Hematopoietic multipotent progenitor cell treated with erythropoietin and hydrocortisone succinate and interleukin-3 and kit ligand, for 15 days (in vitro differentiated cells): ENCODE results near the gene TTPAL.

Experiments used
- DNase-seq: peaks from one replicate; pipeline ENCODE4 v3.0.0-alpha.2; 2015; ENCODE audit warnings: low spot score

Gene TTPAL

DNA sequence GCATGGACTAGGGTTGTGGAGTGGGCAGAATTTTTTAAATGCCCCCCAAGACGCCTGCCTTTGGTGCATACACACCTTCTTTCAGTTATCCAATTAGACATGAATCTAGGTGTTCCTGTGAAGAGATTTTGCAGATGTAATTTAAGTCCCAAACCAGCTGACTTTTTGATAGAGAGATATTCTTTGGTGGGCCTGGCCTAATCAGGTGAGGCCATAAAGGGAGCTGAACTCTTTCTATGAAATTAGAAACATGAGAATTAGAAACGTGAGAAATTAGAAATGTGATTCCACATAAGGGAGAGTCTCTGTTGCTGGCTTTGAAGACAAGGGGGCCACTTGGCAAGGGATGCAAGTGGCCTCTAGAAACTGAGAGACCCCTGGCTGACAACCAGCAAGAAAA is 36.4 kb upstream of the TTPAL start:
- no peak for DNase-seq

DNA sequence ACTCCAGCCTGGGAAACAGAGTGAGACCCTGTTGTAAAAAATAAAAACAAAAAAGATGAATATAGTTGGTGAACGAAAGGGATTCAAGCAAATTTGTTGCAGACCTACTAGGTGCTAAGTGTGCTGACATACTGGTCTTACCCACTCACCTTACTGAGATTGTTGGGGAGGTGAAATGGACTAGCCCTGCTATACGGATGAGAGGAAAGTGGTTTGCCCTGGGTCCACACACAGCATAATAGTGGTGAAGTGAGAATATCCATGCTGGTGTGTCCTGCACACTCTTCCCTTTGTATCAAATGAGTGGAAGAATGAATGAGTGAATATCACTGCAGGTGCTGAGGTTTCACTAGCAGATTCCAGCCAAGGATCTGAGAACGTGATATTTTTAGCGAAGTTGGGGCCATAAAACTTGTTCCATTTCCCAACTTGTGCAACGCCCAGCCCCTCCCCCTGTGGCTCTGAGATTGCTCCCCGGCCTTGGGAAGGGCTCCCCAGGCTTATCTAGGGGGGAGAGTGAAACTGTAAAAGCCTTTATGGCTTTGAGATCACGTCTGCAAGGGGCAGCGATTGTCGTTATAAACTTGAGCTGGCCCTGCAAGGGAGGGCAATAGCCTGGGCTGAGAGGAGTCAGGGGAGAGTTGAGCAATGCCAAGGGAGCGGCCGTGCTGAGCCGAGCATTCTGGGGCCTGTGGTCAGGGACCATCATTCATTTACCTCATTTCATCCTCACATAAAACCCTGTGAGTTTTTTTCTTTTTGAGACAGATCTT is 33.2 kb upstream of the TTPAL start:
- no peak for DNase-seq

DNA sequence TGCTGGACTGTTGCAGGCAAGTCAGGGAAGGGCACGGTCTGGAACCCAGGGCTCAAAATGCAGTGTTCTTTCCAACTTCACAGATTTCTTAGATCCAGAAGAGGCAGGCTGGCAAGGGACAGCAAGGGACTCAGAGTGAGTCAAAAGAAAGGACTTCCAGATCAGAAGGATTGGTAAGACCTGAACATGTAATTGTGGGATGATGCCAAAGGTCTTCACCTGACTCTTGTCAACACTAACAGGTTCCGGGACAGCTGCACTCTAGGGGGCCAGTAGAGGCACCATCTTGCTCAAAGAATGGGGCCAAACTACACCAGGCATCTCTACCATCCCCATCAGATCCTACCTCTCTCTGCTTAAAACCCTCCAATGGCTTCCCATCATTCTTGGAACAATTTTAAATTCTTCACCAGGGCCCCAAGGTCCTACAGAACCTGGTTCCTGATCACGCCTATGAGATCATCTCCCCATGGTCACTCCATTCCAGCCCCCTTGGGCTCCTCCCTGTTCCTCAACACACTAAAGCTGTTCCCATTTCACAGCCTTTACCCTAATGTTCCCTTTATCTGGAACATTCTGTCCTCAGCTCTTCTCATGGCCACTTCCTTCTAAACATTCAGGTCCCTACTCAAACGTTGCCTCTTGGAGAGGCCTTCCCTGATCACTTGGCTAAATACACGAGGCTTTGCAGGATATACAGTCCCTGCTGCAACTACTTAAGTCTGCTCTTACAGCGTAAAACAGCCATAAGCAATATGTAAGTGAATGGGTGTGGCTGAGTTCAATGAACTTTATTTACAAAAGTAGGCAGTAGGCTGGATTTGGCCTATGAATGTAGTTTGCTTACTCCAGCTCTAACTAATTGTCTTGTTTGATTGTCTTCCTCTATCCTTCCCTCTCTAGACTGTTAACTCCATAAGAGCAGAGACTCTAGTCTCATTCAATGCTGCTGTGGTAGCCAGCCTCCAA is 29.6 kb upstream of the TTPAL start:
- DNase-seq, result no peak

DNA sequence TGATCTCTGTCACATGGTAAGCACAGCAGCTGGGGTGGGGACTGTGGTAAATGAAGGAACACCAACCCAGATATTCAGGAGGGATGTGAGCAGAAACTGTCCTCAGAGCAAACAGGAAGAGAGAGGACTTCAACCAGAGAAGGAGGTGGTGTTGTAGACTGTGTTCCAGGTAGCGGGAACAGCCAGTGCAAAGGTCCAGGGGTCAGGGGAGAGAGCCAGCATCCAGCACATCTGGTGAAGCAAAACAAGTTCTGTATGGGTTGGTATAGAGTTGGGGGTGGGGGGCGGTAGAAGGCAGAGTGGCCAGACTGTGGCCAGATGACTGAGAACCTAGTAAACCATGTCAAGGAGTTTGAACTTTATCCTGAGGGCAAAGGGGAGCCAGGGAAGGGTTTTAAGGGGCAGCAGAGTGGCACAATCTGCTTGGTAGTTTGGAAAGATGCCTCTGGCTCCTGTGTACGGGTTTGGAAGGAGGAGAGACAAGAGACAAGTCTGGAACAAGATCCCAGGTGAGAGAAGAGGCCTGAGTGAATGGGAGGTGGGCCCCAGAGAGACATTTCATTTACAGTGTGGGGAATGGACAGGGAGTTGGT is 27.8 kb upstream of the TTPAL start:
- no peak for DNase-seq

DNA sequence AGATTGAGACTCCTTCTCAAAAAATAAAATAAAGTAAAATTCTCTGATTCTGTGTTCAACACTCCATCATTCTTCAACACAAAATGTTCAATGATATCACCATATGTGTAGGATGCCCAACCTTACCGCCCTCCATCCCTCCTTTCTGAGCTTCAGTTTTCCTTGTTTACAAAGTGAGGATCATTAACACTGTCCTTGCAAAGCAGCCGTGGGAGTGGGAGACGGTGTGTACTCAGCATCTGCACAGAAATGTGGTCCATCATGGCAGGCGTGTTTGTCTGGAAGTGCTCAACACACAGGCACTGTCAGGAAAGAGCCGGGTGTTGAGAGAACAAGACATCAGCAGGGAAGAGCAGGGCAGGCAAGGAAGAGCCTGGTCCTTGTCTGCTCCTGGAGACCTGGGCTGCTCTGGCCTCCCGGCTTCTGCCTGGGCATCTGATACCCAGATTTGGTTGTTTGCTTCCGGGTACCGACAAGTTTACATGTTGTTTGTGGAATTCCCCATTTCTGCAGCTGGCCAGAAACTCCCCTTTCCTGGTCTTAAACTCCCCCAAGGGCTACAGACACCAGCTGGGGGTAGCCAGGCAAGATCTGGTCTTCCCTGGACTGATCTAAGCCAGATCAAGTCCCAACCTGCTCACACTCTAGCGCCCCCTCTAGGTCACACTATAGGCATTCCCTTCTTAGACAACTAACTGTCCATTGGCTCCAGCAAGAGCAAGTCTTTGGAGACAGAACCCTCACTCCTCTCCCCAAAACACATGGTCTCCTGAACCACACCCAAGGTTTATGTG is 26.7 kb upstream of the TTPAL start:
- peak; percentile 55 for DNase-seq

DNA sequence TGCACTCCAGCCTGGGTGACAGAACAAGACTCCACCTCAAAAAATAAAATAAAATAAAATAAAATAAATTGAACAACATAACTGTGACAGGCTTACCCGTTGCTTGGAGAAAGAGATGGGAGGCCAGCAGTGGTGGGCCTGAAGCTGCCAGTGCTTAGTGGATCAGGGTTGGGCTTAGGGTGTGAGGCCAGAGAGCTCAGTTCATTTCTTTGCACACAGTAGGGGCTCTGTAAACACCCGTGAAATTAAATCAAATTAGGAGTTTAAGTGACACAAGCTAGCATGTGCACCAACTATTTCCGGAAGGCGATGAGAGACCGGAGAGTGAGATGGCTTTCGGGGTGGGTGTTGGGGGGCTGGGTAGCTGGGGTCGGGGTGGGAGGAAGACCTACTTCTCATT is 25.8 kb upstream of the TTPAL start:
- DNase-seq, result no peak

DNA sequence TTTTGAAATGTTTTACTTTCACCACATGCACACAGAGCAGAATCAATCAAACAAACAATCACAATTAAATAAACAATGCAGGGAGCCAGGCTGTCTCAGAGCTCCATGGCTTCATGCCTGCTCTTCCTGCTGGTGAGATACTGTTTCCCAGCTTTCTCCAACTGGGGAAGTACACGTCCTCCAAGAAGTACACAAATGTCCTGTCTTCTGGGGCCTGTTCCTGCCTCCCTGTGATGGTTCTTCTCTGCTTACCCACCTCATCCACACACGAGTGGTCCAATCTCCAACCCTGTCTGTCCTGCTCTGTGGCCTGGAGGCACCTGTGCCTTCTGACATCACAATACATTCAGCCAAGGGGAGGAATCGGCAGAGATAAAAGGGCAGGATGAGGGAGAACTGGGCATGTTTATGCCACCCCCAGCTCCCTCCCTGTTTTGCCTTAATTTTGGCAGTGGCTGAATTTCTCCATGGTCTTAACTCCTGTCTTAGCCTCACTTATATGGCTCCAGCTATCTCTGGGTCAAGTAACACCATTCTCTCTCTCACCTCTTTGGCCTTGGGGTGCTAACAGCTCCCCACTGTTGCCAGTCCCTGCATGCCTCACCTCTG is 25.3 kb upstream of the TTPAL start:
- DNase-seq, result no peak

DNA sequence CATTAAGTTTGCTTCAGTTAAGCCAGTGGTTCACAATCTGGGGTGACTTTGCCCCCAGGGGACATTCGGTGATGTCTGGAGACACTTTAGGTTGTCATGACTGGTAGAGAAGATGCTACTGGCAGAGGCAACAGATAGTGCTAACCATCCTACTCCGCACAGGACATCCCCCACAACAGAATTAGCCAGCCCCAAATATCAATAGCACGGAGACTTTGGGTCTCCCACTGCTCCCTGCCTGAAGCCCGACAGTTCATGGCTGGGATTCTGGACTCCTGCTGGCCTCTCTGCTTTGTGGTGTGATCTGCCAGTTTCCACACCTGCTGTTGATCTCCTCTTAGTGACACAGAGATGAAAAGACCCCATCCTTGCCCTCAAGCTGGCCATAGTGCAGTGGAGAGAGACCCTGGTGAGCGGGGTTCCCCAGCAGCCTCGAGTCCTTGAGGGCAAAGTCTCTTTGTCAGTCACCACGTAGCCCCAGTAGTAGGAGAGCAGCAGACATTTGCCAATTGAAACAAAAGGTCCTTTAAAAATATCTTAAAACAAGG is 24.7 kb upstream of the TTPAL start:
- no peak for DNase-seq

DNA sequence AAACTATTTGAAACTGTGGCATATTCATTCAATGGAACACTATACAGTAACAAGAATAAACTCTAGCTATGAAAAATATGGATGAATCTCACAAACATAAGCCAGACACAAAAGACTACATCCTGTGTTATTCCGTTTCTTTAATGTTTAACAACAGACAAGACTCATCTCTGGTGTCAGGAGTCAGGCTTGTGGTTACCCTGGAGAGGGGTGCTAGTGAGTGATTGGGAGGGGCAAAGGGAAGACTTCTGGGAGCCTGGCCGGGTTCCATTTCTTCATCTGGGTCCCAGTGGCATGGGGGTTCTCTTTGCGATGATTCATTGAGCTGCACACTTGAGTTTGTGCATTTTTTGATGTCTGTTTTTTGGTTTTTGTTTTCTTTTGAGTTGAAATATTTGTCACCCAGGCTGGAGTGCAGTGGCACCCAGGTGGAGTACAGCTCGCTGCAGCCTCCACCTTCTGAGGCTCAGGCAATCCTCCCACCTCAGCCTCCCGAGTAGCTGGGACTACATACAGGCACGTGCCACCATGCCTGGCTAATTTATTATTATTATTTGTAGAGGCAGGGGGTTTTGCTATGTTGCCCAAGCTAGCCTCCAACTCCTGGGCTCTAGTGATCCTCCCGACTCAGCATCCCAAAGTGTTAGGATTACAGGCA is 21.2 kb upstream of the TTPAL start:
- no peak for DNase-seq

DNA sequence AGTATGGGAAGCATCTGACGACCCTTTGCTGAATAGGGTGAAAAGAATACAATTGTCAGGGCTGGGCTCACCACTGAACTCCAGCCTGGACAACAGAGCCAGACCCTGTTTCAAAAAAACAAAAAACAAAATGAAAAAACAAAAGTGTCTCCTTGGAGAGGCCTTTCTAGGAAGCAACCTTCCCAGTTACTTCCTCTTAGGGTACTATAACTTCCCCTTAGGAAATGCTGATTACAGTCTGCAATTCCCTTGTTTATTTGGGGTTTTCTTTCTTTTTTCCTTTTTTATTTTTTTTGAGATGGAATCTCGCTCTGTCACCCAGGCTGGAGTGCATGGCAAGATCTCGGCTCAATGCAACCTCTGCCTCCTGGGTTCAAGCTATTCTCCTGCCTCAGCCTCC is 20.5 kb upstream of the TTPAL start:
- DNase-seq, result no peak

DNA sequence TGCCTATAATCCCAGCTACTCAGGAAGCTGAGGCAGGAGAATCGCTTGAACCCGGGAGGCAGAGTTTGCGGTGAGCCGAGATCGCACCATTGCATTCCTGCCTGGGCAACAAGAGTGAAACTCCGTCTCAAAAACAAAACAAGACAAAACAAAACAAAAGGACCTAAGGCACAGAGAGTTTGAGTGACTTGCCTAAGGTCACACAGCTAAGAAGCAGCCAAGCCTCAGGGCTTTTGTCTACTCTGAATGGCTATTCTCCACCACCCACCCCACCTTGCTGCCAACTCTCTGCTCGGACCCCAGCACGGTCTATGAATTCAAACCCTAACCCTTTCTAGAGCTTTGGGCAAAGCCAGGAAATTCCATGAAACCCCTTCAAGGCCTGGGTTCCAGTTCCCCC is 19.1 kb upstream of the TTPAL start:
- no peak for DNase-seq

DNA sequence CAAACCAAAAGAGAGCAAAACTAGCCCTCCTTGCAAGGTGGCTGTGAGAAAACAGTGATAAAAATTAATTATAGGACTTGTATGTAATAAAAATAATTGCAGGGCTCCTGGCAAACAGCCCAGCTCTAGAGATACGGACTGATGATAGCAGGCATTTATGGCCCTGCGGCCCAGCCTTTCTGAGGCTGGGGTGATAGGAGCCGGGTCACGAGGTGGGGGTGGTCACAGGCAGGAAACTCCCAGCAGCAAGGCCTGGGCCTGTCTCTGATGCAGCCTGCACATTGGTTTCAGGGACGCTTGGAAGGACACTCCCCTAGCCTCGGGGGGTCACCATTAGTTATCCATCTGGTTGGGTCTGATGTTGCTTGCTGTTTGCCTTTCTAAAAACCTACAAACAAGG is 18.7 kb upstream of the TTPAL start:
- peak; percentile 78 for DNase-seq

DNA sequence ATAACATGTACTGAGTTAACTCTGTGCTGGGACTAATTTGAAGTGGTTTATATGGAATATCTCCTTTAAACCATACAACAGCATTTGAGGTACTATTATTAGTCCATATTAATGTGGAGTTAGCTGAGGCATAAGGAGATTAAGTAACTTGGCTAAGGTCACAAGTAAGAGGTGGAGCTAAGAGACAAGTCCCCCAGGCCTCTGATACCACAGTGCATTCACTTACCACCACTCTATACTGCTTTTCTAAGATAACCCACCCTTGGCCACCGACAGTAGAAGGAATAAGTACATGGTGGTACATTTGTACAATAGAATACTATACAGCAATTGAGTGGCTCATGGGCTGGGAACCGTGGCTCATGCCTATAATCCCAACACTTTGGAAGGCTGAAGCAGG is 16.4 kb upstream of the TTPAL start:
- DNase-seq, result peak; percentile 58

DNA sequence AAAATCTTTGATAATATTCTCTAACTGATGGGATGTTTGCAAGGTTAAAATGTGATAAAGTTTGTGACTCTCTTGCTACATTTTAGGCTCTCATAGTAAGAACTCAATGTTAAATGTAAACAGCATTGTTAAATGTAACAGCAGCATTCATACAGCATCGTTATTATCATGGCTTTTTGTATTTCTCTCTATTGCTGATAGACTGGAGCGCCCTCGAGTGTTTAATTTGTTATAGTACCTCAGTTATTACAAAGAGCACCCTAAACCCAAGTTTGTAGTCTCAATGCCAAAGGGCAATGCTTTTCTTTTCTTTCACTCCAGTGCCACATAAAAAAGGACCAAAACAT is 14.9 kb upstream of the TTPAL start:
- peak; percentile 78 for DNase-seq

DNA sequence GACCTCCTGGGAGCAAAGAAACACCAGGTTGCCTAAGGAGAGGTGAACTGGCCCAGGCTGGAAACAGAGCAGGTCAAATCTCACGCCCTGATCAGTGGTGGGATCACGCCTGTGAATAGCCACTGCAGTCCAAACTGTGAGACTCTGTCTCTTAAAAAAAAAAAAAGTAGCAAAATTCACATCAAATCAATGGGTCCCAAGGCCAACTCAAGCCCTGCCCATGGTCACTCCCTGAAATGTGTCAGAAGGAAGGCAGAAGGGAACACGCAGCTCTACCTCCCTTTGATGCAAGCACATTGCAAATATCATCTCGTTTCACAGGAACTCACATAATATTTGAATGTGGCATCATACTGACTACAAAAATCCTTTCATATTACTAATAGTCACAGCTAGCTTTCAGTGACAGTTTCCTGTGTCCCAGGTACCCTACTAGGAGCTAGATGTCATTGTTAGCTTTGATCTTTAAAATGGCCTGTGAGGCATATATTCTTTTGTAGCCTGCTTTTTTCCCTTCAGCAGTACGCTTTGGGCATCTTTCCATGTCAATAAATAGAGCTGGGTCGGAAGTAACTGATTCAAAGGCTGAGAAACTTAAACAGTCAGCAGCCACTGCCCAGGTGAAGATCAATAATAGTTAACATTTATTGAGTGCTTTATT is 14.4 kb upstream of the TTPAL start:
- no peak for DNase-seq

DNA sequence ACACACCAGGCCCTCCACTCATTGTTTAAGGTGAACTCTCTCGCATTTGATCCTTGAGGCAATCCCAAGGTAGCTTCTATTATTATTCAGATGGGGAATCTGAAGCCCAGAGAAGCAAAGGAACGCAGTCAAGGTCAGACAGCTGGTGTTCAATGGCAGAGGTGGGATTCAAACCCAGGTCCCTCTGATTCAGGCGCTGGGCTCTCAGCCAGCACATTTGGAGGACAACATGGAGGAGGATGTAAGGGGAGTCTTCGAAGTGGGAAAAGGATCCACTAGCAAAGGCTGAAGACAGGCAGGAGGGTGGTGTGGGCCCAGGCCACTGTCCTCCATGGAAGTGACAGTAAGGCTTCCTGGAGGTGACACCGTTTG is 13.9 kb upstream of the TTPAL start:
- DNase-seq, result no peak

DNA sequence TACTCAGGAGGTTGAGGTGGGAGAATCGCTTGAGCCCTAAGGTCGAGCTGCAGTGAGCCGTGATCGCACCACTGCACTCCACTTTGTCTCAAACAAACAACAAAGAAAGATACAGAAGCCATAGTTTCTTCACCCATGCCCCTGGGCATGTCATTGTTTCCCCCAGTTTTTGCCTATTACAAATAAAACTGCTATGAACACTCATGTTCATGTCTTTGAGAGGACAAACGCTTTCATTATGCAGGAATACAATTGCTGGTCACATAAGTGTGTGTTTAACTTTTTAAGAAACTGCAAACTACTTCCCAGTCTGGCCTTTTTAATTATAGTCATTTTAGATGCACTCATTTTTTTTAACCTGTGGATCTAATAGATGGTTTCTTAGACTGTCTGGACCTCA is 12.2 kb upstream of the TTPAL start:
- no peak for DNase-seq

DNA sequence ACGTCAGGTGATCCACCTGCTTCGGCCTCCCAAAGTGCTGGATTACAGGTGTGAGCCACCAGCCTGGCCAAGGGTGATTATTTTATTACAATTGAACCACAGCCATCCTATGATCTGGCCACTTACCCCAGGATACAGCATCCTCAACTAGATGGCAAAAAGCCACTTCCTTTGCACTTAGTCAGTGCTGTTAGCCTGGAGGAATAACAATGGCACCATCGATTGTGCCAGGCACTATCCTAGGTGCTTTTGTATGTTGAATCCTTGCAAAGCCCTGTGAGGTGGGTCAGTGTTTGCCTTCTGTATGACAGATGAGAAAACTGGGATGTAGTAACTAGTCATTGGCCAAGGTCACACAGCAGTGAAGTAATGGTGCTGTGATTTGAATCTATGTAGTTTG is 11.2 kb upstream of the TTPAL start:
- no peak for DNase-seq

DNA sequence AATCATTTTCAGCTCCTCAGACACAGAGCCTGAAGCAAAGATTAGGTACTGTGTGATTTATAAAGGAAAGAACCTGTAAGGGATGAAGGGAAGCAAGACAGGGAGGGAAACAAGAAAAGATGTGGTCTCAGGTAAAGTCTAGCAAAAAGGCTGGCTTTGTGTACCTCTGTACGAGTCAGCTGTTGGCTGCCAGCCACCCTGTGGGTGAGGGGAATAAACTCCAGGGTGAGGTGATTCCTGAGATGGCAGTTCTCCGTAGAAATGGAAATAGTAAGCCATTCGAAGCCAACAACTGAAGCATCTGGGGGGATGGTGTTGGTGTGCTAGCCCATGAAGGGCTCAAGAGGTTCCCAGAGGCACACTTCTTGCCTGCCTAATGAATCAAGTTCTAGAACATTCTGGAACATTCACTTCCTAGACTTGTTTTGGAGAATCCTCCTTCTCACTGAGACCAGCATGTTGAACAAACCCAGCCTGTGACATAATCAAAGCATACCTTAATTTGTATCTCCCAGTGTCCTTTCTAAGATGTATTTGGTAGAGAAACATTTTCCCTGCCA is 10.6 kb upstream of the TTPAL start:
- no peak for DNase-seq

DNA sequence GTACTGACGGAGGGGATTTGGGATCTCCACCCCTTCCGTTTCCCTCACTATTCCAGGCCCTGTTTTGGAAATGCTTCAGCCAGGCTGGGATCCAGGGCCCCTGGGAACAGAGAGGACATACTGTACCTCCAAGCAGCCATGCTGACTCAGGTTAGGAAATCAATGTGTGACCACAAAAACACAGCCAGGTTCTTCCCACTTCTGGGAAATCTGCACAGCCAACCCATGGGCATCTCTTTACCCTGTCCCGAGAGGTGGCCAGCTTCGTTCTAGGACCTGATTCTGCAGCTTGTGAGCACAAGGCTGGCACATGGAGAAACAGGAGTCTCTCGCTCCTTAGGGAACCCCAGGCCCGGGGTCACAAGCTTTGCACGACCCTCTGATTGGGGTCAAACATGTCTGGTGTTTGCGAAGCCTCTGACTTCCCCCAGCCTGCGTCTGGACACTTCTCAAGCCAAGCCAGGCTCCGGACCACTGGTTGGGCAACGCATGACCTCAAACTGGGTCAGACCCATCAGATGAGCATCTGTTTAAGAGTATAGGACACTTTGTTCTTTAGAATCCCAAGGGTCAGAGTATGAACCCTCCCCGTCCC is 8.3 kb upstream of the TTPAL start:
- no peak for DNase-seq
